SK-N-SH treated with all-trans-retinoic acid at 6 μM for 48 hours (cell line): ENCODE data around the gene ACR.

Experiments used
- ARNTL ChIP-seq: fragments of 450-650 bp; formaldehyde crosslinking; IDR thresholded peaks from 2 replicates; pipeline ENCODE4 v1.5.0; 2020; ENCODE audit warnings: low read depth, mild to moderate bottlenecking, moderate library complexity, borderline replicate concordance
- CSDC2 ChIP-seq: fragments of 250-450 bp; sonication (Bioruptor Pico); IDR thresholded peaks from 2 replicates; pipeline ENCODE4 v1.5.0; 2020; ENCODE audit warnings: mild to moderate bottlenecking, moderate library complexity
- ESRRG ChIP-seq: fragments of 250-450 bp; sonication (Bioruptor Pico); IDR thresholded peaks from 2 replicates; pipeline ENCODE4 v1.6.1; 2021; ENCODE audit warnings: mild to moderate bottlenecking
- GLIS3 ChIP-seq: fragments of 250-450 bp; sonication (Bioruptor Pico); IDR thresholded peaks from 2 replicates; pipeline ENCODE4 v1.5.0; 2020; ENCODE audit warnings: mild to moderate bottlenecking, moderate library complexity
- OSR1 ChIP-seq: fragments of 250-450 bp; sonication (Bioruptor Pico); IDR thresholded peaks from 2 replicates; pipeline ENCODE4 v1.8.0; 2022; ENCODE audit warnings: moderate library complexity, mild to moderate bottlenecking, inconsistent platforms
- SNAI2 ChIP-seq: fragments of 250-450 bp; sonication (Bioruptor Pico); IDR thresholded peaks from 2 replicates; pipeline ENCODE4 v1.5.0; 2020; ENCODE audit warnings: mild to moderate bottlenecking, moderate library complexity
- ZFP3 ChIP-seq: fragments of 250-450 bp; sonication (Bioruptor Pico); IDR thresholded peaks from 2 replicates; pipeline ENCODE4 v1.5.0; 2020; ENCODE audit warnings: mild to moderate bottlenecking, moderate library complexity
- ZFP30 ChIP-seq: fragments of 450-650 bp; formaldehyde crosslinking; IDR thresholded peaks from 2 replicates; pipeline ENCODE4 v1.5.0; 2022; ENCODE audit warnings: mild to moderate bottlenecking, moderate library complexity
- ZNF565 ChIP-seq: fragments of 450-650 bp; formaldehyde crosslinking; conservative IDR thresholded peaks from 2 replicates; pipeline ENCODE4 v1.5.0; 2020; ENCODE audit warnings: low read depth, mild to moderate bottlenecking, moderate library complexity
- ZNF70 ChIP-seq: fragments of 450-650 bp; formaldehyde crosslinking; IDR thresholded peaks from 2 replicates; pipeline ENCODE4 v1.5.0; 2020; ENCODE audit warnings: mild to moderate bottlenecking, moderate library complexity
- TF ChIP-seq, protein P1 (sequence below): fragments of 250-450 bp; sonication (Bioruptor Pico); IDR thresholded peaks from 2 replicates; pipeline ENCODE4 v1.5.1; 2020; ENCODE audit warnings: low read depth, mild to moderate bottlenecking, moderate library complexity
- TF ChIP-seq, protein P2 (sequence below): fragments of 250-450 bp; sonication (Bioruptor Pico); IDR thresholded peaks from 2 replicates; pipeline ENCODE4 v1.8.0; 2020; ENCODE audit warnings: mild to moderate bottlenecking, moderate library complexity, borderline replicate concordance
- TF ChIP-seq, protein P3 (sequence below): fragments of 250-450 bp; sonication (Bioruptor Pico); IDR thresholded peaks from 2 replicates; pipeline ENCODE4 v1.5.0; 2020; ENCODE audit warnings: mild to moderate bottlenecking, moderate library complexity

DNA sequence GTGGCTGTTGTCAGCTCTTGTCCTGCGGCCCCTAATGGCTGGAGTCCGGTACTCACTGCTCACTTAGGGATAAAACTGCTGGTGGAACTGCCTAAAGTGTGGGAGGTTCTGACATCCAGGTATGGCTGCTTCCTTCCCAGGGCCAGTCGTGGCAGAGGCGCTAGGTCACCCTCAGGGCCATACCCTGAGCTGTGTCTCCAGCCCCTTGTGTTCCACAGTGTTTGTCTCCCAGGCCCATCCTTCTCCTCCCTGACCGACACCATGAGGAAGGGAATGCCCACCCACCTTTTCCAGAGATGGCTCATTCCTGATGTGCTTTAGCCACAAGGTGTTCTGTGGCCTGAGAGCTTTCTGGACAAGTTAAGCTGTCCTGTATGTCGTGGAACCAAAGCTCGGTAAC, 12.4 kb upstream of the ACR start:
- TF ChIP-seq ZNF70 (CRISPR knock-in tag) (no peak), ARNTL (CRISPR knock-in tag) (no peak), GLIS3 (CRISPR knock-in tag) (no peak), ZFP30 (CRISPR knock-in tag) (no peak), ZNF565 (CRISPR knock-in tag) (no peak), OSR1 (CRISPR knock-in tag) (no peak), CSDC2 (CRISPR knock-in tag) (no peak), ZFP3 (CRISPR knock-in tag) (no peak), SNAI2 (CRISPR knock-in tag) (no peak), ESRRG (no peak)
- TF ChIP-seq, protein P1, sequence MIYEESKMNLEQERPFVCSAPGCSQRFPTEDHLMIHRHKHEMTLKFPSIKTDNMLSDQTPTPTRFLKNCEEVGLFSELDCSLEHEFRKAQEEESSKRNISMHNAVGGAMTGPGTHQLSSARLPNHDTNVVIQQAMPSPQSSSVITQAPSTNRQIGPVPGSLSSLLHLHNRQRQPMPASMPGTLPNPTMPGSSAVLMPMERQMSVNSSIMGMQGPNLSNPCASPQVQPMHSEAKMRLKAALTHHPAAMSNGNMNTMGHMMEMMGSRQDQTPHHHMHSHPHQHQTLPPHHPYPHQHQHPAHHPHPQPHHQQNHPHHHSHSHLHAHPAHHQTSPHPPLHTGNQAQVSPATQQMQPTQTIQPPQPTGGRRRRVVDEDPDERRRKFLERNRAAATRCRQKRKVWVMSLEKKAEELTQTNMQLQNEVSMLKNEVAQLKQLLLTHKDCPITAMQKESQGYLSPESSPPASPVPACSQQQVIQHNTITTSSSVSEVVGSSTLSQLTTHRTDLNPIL: no peak
- TF ChIP-seq, protein P2, sequence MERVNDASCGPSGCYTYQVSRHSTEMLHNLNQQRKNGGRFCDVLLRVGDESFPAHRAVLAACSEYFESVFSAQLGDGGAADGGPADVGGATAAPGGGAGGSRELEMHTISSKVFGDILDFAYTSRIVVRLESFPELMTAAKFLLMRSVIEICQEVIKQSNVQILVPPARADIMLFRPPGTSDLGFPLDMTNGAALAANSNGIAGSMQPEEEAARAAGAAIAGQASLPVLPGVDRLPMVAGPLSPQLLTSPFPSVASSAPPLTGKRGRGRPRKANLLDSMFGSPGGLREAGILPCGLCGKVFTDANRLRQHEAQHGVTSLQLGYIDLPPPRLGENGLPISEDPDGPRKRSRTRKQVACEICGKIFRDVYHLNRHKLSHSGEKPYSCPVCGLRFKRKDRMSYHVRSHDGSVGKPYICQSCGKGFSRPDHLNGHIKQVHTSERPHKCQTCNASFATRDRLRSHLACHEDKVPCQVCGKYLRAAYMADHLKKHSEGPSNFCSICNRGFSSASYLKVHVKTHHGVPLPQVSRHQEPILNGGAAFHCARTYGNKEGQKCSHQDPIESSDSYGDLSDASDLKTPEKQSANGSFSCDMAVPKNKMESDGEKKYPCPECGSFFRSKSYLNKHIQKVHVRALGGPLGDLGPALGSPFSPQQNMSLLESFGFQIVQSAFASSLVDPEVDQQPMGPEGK: no peak
- TF ChIP-seq, protein P3, sequence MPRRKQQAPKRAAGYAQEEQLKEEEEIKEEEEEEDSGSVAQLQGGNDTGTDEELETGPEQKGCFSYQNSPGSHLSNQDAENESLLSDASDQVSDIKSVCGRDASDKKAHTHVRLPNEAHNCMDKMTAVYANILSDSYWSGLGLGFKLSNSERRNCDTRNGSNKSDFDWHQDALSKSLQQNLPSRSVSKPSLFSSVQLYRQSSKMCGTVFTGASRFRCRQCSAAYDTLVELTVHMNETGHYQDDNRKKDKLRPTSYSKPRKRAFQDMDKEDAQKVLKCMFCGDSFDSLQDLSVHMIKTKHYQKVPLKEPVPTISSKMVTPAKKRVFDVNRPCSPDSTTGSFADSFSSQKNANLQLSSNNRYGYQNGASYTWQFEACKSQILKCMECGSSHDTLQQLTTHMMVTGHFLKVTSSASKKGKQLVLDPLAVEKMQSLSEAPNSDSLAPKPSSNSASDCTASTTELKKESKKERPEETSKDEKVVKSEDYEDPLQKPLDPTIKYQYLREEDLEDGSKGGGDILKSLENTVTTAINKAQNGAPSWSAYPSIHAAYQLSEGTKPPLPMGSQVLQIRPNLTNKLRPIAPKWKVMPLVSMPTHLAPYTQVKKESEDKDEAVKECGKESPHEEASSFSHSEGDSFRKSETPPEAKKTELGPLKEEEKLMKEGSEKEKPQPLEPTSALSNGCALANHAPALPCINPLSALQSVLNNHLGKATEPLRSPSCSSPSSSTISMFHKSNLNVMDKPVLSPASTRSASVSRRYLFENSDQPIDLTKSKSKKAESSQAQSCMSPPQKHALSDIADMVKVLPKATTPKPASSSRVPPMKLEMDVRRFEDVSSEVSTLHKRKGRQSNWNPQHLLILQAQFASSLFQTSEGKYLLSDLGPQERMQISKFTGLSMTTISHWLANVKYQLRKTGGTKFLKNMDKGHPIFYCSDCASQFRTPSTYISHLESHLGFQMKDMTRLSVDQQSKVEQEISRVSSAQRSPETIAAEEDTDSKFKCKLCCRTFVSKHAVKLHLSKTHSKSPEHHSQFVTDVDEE (CRISPR knock-in tag): no peak
